IPS-NIHi7 (cell line): ENCODE results near the gene MAN2A2.
"Not testable (repeated sequence)": the region's sequence is repeated elsewhere in the genome, so short reads cannot be mapped to it uniquely, and the experiment has no call there.

Source experiments
- DNase-seq: peaks from one replicate; pipeline ENCODE4 v3.0.0; 2012; ENCODE audit warnings: mixed read lengths; ENCODE audit errors: extremely low spot score

The MAN2A2 gene

DNA sequence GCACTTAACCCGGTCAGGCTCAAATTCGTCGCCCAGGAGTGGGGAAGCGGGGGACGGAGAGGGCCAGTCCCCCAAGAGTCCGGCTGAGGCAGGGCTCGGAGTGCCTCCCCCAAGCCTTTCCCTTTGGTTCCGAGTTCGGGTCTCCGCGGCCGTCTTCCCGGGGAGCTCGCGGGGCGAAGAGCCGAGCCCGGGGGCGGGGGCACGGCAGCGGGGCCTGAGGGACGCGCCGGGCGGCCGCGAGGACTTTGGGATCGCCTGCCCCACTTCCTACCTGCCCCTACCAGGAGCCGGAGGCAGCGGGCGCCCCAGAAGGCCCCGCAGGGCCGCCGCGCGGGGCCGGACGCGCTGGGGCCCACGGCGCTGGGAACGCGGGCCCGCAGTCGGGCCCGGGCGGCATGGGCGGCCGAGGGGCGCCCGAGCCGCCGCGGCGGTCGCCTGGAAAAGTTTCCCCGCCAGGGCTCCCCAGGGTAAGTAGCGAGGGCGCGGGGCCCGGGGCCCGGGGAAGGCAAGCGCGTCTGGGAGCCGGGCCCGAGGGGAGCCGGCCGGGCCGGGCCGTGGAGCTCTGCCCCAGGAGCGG, 31.9 kb upstream of the MAN2A2 start:
- DNase-seq: no peak

DNA sequence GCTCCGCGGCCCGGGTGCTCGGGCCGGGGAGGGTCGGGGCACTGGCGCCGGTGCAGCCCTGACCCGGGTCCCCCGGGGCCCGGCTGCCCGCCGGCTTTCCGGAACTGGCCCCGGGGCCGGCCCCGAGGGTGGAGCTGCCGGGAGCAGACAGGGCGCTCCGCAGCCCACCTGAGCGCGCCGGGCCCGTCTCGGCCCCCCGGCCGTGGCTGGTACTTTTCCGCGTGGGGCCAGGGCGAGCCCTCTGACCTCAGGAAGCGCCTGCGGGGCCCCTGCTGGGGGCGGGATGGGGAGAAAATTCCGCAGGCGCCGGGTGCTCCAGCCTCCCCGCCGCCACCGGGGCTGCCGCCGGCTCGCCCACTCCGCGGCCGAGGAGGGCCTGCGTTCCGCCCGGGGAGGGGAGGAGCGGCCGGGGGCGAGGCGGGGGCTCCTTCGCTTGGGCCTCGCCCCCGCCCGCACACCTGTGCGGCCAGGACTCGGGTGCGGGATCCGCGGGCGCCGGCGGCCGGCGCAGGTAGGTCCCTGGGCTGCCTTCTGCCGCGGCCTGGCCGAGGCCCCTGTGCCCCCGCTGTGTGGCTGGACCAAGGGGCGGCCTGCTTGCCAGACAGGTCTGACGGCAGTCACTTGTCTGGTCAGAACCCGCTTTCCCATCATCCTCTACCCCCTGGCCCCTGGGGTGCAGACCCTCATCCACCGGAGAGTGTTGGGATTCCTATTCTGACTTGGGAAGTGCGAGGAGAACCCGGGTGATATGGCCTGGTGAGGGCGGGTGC, 31.2 kb upstream of the MAN2A2 start:
- no peak for DNase-seq

DNA sequence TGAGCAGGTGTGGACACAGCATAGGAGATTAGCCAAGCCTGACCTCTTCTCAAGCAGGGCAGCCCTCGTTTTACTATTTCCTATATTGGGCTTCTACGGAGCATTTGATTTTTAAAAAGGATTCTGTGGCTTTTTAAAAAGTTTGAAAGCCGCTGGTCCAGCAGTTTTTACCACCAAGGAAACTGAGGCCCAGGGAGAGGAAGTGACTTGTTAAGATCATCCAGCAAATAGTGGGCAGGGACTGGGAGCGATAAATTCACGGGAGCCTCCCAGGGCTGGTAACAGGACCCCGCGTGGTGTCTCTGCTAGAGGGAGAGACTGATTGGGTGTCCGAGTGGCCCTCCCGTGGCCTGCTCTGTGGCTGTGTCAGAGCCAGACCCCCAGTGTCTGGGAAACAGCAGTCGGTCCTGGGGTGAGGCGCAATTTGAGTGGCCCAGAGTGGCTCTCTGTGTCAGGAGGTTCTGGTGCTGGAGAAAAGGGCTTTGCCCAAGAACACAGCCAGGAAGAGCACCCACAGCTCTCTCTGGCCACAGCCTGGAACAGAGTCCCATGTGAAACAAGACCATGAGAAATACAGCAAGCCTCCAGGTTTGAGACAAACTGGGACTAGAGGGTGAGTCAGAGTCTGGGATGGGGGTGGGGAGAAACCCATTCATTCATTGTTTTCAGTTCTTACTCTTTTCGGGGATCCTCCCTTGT, 30.5 kb upstream of the MAN2A2 start:
- no peak for DNase-seq

- DNase-seq: no peak
These were observed 29.6 kb upstream of the MAN2A2 start for GRCh38 chr15:90873488-90873997.

- no peak for DNase-seq
These were observed 29.0 kb upstream of the MAN2A2 start for GRCh38 chr15:90873998-90874605.

DNA sequence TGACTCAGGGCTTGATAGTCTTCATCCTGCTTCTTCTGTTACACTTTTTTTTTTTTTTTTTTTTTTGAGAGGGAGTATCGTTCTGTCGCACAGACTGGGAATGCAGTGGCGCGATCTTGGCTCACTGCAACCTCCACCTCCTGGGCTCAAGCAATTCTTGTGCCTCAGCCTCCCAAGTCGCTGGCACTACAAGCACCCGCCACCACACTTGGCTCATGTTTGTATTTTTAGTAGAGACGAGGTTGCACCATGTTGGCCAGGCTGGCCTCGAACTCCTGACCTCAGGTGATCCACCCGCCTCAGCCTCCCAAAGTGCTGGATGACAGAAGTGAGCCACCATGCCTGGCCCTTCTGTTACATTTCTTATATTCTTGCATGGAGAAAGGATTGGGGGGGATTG, 28.1 kb upstream of the MAN2A2 start:
- not testable (repeated sequence) for DNase-seq

GRCh38 chr15:90875549-90875981, 27.5 kb upstream of the MAN2A2 start:
- no peak for DNase-seq

GRCh38 chr15:90876046-90876445, 27.1 kb upstream of the MAN2A2 start:
- DNase-seq: no peak

GRCh38 chr15:90876512-90877170, 26.5 kb upstream of the MAN2A2 start:
- DNase-seq: no peak

DNA sequence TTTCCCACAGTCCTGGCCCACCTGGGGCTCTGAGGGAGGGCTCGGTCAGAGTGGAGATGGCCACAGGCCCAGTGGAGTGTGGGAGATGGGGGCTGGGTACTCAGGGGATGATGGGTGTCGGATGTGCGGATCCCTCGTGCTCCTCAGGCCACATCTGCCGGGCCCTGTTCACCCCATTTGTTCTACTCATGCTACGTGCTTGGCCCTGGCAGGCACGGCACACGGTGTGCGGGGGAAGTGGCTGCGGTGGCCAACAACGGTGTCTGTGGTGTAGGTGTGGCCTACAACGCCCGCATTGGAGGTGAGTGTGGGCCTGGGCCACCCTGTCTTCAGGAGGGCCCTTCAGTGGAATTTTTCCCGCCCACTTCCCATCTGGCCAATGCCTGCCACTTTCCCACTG, 25.8 kb upstream of the MAN2A2 start:
- DNase-seq: no peak

GRCh38 chr15:90877996-90878395, 25.1 kb upstream of the MAN2A2 start:
- DNase-seq: no peak

DNA sequence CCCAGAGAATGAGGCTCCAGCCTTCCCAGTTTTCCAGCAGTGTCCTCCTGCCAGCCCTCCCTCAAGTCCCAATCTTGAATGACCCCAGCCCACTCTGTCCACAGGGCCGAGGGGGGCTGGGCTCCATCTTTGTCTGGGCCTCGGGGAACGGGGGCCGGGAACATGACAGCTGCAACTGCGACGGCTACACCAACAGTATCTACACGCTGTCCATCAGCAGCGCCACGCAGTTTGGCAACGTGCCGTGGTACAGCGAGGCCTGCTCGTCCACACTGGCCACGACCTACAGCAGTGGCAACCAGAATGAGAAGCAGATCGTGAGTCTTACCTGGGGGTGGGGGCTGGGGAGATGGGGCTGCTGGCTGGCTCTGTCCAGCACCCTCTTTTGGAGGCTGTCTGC, 24.4 kb upstream of the MAN2A2 start:
- DNase-seq: no peak

GRCh38 chr15:90879730-90880366, 23.3 kb upstream of the MAN2A2 start:
- no peak for DNase-seq

GRCh38 chr15:90880381-90881145, 22.5 kb upstream of the MAN2A2 start:
- no peak for DNase-seq

- DNase-seq: no peak
These were observed 21.7 kb upstream of the MAN2A2 start for GRCh38 chr15:90881181-90881977.

- no peak for DNase-seq
These were observed 21.0 kb upstream of the MAN2A2 start for GRCh38 chr15:90881978-90882721.

DNA sequence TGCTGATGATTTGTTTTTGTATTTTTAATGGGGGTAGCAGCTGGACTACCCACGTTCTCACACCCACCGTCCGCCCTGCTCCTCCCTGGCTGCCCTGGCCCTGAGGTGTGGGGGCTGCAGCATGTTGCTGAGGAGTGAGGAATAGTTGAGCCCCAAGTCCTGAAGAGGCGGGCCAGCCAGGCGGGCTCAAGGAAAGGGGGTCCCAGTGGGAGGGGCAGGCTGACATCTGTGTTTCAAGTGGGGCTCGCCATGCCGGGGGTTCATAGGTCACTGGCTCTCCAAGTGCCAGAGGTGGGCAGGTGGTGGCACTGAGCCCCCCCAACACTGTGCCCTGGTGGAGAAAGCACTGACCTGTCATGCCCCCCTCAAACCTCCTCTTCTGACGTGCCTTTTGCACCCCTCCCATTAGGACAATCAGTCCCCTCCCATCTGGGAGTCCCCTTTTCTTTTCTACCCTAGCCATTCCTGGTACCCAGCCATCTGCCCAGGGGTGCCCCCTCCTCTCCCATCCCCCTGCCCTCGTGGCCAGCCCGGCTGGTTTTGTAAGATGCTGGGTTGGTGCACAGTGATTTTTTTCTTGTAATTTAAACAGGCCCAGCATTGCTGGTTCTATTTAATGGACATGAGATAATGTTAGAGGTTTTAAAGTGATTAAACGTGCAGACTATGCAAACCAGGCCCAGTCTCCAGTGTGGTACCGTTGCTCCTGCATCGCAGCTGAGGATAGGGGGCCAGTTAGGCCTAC, 20.1 kb upstream of the MAN2A2 start:
- no peak for DNase-seq

GRCh38 chr15:90883526-90883975, 19.6 kb upstream of the MAN2A2 start:
- DNase-seq: no peak
